Endometrial microvascular endothelial cells (primary cell): Measurements from ENCODE around the gene CDC25B. TPM values are rescaled to one million over a fixed set of nuclear protein-coding genes. Genes with fewer than 3 reads are reported as not detected.

ENCODE experiments used
- in situ Hi-C: cut with HindIII; loops from 2 replicates; pipeline ENCODE4 v1.10.0; 2017; ENCODE audit warnings: low sequenced_read_pairs, low pct_unique_long_range_greater_than_20kb; ENCODE audit errors: inconsistent ontology term
- total RNA-seq: library from RNA; depleted of rRNA; stranded (reverse); fragments of >200 nt; gene quantifications from one replicate; pipeline ENCODE4 v1.2.3, GENCODE V29; 2015; ENCODE audit errors: inconsistent ontology term

CDC25B gene
- total RNA-seq, 1 donor from 2014 or later: 61.7 TPM

DNA sequence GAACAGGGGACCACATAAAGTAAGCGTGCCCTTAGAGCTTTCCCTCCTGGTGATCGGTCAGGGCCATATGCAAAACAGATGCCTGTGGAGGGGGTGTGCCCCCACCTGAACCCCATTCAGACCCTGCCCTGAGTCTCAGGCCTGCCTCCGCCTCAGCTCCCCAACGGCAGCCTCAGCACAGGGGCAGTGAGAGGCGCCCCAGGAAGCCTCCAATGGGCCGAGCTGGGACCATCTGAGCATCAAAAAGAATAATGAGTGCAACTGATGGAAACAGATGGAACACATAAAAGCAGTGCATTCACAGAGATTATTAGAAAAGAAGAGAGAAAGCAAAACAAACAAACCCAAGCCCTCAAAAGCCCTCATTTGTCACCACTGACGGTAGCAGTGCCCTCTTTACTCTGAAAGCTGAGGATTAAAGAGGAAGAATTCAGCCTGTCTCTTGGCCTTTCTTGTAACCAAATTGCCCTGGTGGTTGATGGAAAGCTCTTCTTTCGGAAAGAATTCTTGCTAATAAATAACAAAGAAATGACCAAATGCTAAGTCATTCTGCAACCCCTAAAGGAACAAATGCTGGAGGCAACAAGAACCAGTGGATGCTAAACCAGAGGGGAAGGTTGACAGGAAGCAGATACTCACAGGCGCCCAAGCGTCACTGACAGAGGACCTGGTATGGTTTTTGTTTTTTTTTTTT, 35.3 kb upstream of the CDC25B start:
- in situ Hi-C loops: no loop called here

DNA sequence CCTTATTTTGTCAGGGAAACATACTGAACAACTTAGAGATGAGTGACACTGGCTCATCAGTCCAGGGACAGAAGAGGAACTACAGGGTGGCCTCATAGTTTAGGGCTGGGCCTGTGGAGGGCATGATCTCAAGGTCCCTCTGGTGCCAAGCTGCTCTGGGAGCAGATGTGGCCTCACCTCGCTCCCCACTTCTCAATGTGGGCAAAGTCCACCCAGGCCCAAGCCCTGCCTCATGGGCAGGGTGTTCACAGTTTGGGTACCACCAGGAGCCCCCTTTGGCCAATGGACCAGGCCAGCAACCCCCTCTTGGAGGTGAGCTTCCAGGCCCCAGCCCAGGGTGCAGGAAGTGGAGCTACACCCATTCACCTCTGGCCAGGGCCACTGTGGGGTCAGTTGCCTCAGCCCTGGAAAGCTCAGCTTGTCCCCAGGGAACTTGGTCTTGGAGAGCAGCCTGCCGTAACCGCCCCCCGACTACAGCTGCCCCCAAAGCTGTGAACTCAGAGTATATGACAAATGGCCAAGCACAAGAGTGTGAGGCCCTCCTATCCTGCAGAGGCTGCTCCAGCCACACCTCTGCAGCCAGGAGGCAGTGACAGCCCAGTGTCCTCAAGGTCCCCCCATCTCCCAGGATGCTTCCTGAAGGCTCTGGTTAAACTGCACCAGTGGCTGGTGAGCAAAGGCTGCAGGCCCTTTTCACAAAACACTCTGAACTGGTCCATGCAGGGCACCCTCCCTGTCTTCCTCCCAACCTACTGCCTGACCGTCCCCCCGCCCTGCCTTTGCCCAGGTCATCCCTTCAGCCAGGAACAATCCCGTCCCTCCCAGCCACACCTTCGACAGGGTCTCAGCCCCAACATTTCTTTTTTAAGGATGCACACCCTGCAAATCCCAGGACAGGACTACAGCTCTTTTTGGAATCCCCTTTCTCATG, 32.2 kb upstream of the CDC25B start:
- in situ Hi-C loops: no loop called here

DNA sequence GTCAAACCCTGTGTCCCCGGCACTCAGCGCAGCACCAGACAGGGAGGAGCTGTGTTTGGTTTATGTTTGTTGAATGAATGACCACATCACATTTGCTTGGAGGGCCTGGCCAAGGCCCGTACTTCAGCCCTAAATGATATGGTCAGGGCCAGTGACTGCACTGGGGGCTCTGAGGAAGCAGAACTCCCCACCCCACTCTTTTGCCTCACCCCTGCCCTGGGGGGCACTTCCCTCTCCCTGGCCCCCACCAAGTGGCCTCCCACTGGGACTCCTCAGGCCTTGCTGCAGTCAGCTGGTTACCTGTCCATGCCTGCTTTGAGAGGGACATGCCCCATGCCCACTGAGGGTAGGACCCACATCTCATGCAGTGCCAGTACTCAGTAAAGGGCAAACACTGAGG, 31.5 kb upstream of the CDC25B start:
- in situ Hi-C loops: no loop called here

DNA sequence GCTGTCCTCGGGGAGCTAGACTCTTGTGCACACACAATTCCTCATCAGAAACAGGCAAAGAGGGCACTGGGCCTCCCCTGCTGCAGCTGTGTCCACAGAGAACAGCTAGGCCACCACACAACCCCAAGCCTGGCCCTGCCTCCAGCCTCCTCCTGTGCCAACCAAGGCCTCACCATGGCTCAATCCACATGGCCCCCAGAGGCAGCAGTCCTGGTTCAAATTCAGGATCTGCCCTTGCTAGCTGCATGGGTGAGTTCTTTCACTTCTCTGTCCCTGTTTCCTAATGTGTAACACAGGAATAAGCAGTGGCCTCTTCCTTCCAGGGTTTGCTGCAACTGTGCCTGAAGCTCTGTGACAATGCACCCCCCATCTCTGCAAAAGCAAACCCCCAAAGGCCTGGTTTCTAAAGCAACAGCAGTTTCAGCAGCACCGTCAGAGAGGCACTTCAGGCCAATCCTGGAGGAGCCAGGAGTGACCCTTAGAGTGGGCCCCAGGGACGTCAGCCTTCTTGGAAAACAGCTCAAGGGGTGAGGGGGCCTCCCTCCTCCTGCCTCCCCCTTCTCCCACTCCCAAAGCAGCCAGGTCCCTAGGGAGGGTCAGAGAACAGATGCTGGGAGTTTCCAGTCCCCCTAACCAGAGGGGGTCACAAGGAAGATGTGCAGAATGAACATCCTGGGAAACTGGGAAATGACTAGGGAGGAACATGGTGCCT, 30.8 kb upstream of the CDC25B start:
- in situ Hi-C loops: no loop called here

DNA sequence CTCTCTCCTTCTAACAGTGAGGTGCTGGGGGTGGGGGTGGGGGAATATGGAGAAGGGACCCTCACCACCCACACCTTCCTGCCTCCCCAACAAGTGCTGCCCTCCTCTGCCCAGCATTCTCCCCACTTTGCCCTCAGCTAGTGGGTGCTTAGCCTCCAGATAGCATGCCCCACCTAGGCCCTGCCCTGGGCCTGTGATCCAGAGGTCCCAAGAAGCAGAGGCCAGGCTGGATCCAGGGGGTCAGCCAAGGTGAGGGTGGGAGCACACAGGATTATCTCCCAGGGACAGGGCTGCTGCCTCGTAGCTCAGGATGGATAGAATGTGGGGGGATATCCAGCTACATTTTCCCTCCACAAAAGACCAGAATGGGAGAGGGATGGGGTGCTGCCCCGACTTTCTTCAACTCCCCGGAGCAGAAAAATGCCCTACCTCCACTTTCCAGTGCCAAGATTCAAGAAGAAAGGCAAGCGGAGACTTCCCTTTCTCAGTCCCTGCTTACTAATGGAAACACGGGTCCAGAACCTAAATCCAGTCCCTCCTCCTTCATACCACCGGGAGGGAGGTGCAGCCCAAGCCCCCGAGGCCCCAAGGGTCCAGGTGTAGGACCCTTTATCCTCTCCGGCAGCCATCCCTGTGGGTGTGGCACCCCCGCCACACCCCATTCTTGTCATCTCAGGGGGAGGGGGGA, 29.5 kb upstream of the CDC25B start:
- in situ Hi-C loops: no loop called here

DNA sequence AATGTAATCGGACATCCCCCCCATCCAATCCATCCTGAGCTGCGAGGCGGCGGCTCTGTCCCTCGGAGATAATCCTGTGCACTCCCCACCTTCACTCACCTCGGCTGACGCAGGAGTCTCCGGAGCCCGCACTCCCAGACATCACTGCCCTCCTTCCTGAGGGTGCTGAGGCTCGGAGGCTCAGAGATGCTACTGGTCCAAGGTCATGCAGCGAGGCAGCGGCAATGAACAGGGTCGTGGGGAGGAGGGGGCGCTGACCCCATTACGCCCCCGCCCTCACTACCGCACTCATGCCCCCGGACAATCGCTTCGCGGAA, 29.0 kb upstream of the CDC25B start:
- in situ Hi-C loops: no loop called here

DNA sequence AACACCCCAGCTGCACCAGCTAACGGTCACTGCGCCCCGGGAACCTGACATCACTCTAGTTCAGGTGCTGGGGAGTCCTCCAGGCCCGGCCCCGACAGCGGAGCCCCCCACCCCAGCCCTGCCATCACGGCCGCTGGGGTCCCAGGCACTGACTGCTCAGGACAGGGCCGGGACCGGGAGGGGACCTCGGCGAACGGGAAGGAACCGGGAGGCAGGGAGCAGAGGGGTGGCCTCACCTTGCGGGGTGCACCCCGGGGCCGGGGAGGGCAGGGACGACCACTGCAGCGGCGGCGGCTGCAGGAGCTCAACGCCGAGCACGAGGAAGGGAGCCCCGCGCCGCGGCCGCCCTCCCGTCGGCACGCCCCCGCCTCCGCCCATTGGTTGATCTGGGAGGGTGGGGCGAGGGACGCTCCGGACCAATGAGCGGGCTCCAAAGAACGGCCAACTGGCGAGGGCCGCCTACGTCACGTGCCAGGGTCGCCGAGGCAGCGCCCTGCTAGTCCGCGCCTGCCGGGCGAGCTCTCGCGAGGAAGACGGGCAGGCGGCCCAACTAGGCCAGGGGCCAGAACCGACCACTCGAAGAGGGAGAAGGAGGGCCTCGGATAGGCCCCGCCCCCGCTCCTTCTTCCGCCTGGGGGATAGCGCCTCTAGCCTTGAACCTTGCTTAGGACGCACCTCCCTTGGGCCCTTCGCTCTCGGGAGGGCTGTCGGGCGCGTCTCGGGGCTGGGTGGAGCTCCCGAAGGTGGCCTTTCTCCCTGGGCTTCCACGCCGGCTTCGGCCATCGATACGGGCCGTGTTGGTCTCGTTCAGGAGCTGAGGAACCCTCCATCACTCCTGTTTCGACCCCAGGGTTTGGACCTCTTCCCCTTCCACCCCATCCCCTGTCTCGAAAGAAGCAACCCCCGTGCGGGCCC, 28.4 kb upstream of the CDC25B start, which contains the start of gene ADISSP:
ADISSP (minus strand) TSS at position 327 of the 915 bp plus-strand sequence. CDS start 7,653 bp downstream, outside the sequence.
- in situ Hi-C loops: no loop called here

DNA sequence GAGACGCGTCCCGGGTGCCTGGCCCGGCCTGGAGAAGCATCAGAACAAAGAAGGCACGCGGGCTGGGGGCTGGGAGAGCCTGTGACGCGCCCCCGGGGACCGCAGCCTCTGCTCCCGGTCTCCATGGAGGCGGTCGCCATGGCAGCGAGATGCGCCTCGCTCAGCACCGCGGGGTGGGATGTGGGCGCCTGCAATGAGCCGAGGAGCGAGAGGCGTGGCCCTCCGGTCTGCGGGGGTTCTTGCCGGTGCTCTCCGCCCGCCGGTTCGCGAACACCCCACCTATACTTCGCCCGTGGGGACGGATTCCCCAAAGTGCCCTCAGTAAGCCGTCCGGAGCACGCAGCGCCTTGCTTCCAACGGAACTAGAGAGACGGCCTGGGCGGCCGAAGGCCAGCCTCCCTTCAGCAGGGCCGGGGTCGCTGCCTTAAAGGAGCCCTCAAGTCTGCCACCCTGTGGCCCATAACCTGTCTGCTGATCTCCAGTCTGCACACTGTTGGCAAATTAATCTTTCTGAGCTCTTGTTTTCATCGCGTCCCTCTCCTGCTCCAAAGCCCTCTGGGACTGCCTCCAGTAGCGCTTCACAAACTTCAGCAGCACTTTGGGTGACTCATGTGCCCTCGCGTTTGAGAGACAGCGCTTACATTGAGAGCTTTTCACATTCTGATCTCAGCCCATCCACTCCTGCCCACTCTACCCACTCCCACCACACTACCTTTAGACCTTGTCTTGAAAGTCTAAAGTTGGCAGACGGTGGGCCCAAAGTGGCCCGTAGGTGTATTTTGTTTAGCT, 27.6 kb upstream of the CDC25B start:
- in situ Hi-C loops: no loop called here

DNA sequence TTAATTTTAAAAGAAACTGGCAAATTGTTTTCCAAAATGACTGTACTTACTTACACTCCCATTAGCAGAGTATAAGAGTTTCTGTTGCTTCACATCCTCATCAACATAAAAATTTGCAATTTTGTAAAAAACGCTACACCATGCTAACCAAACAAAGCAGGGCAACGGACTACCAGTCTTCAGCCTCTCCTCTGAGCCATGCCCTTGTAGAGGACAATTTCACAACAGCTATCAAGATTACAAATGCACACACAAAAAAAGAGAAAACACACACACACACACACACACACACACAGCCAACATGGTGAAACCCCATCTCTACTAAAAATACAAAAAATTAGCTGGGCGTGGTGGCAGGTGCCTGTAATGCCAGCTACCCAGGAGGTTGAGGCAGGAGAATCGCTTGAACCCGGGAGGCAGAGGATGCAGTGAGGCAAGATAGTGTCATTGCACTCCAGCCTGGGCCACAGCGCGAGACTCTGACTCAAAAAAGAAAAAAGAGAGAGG, 24.5 kb upstream of the CDC25B start:
- in situ Hi-C loops: no loop called here

DNA sequence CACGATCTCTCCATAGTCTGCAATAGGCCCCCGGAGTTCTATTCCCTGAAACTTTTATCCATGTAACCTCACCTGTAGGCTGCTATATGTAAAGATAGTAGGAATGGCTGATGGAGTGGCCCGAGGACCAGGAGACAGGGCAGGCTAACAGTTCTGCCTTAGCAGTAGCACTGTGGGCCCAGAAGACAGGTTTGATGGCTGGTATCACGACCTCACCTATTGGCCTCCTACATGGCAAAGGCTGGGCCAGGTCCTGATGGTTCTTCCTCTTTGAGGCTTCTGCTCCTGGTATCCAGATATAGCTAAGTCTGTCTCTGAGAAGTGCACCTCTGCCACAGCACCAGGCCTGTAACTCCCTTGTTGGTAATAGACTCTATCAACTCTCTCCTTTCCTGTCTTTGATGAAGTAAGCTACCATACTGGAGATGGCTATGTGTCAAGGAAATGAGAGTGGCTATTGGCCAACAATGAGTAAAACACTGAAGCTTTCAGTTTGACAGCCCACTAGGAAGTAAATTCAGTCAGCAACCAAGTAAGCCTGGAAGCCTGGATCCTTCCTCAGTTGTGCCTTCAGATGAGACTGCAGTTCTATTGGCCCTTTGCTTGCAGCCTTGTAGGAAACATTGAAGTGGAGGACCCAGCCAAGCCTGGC, 20.5 kb upstream of the CDC25B start:
- in situ Hi-C loops: no loop called here

DNA sequence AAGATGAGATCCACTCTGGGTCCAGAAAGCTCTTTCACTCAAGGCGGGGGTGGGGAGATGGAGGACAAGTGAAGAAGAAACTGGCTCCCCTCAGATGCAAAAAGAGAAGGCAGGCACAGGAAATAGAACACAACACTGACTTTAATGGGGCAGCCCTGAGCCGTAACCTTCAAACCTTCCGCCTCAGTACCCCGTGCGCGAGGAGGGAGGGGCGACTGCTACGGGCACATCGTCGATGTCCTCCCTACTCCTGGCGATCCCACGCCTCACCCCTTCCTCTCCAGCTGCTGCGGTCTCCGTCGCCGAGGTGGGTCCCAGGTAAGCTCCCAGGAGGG, 18.8 kb upstream of the CDC25B start:
- in situ Hi-C loops: no loop called here

DNA sequence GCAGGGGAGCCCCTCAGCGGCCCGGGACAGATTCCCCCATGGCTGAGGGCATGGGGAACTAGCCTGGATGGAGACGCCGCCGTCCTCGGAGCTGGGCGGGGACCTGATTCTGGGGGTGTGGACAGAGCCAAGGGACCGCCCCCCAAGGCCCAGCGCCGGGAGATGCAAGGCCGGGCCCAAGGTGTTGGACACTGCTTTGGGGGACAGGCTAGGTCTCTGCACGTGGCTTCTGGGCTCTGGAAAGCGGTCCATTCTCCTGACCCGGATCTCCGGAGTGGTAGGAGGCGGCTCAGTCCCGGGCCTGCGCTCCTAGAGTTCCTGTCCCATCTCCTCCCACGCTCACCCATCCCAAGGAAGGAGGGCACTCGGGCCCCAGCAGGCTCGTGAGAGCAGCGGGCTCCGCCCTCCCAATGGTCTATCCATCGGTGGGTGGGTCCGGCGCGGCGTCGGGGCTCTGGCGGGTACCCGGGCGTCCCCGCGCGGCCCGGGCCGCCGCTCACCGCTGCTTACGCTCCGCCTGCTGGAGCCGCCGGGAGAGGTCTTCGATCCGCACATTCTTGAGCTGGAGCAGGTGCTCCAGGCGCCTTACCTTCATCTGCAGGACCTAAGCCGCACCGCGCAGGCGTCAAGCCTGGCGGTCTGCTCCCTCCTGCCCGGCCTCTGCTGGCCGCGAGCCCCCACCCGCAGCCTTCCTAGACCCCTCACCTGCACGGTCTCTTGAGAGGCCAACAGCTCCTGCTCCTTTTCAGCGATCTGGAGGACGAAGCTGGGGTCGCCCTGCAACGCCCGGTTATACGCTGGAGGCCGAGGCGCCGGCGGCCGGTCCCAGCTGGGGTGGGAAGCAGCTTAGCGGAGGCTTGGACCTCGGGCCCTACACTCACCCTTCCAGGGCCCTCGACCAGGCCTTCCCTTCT, 18.1 kb upstream of the CDC25B start:
- in situ Hi-C loops: no loop called here

DNA sequence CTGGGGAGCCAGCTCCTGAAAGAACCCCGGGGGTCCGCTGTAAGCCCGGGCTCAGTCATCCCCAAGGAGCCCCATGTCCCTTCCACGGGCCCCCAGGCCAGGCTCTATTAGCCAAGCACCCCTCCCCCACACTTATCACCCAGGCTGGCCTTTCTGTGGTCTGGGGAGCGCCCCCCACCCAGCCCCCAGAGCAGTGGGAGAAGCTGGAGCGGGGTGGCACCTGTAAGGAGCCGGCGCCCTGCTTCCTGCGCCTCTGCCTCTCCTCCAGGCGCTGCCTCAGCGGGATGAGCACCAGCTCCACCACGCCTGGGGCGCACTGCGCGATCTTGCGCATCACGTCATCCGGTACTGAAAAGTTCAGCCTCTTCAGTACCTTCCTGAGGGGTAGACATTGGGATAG, 17.1 kb upstream of the CDC25B start:
- in situ Hi-C loops: no loop called here

DNA sequence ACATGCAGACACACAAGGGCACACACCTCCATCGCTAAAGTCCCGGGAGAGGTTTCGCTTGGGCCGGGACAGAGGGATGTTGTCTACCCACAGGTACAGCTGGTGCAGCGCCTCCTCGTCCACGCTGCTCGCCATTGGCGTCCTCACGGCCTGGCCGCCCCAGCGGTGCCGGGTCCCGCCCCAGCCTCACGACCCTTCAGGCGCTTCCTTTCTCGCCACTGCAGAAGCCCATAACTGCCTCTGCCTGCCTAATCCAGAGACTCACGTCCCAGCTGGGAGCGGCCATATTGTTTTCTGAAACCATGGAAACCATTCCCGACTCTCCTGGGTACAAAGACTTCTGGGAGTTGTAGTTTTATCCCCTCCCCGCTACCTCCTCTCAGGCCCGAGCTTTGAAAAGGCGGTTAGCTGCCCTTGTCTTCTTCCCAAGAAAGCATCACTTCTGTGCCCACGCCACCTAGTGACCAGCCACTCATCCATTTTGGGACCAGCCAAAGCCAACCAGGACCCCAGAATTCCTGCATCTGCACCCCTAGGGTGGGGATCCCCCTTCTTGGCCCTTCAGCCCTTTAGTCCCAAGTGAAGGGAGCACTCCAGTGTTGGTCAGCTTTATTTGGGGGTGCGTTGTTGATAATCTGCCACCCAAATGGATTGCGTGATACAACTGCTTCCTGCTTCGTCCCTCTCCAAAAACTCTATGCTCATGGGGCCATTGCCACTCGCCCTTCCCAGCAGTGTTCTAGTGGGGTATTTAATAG, 14.8 kb upstream of the CDC25B start, which contains the start of gene SPEF1:
SPEF1 (minus strand) TSS at position 296 of the 758 bp plus-strand sequence; CDS start at position 135, 161 bp downstream.
- in situ Hi-C loops: no loop called here

DNA sequence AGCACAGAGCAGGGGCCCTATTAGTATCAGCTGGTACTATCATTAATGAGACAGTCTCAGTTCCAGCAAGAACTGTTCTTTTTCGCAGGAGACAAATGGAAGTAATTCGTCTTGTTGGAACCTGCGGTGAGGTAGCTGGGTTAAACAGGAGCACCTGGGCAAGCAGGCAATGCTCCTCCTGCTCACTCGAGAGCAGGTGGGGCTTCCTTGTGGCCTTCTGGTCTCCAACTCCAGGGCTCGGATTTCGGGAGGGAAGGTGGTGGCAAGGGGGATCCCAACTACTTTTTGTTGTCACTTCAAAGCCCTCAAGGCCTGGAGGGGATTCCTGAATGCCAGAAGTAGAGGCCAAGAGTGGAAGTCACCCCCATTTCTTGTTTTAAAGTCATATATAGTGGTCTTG, 13.5 kb upstream of the CDC25B start:
- in situ Hi-C loops: no loop called here
